ENCODE results near the gene STPG4. TPM values are rescaled to one million over a fixed set of nuclear protein-coding genes. Genes with fewer than 3 reads are reported as not detected.
A peak's percentile ranks its signal among the peaks of the same experiment; 100 is the strongest.

STPG4 gene
- total RNA-seq, 6 donors from 2014 or later, result 0.40 to 1.2 (median 0.48) TPM; not detected in 2

DNA sequence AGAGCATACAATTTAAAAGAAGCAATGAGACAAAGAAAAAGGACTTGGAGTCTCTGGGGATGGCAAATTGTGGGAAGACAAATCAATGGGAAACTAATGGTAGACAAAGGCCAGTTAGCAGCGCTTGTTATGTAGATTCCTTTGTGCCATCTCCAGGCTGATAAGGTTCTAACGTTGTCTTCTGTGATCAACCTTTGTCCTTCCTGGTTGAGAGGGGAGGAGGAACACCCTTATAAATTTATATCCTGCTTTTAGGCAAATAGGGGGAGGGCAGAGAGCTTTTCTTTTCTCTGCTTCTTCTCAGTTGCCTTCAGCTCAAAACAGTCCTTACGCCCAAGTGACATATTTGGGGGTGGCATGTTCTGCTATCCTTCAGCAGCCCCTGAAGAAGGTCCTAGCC is 89.8 kb downstream of the STPG4 start:
- TF ChIP-seq EP300 (IDR thresholded peaks at IDR 0.05) (no peak), POLR2AphosphoS5 (IDR thresholded peaks at IDR 0.05) (no peak), POLR2A (IDR thresholded peaks at IDR 0.05) (no peak), CTCF (IDR thresholded peaks at IDR 0.05) (no peak)
- Histone ChIP-seq H3K27me3 (no peaks in the 10 kb centered on the region), H3K4me3 (no peak overlapping the region), H3K4me1 (peaks cover 49 to 72% (median 54%) of the 10 kb centered on the region in 4 donors), H3K27ac (peak overlapping the region; percentile 49 to 95 (median 63)), H3K9me3 (no peaks in the 10 kb centered on the region), H3K36me3 (peaks cover 0 to 38% (median 7%) of the 10 kb centered on the region in 4 donors)
- ATAC-seq (ENCODE audit: low FRiP score in 2 of 2) (no peak), DNase-seq (no peak)
- 49 to 53% methylated on average over 3 of the region's 3 CpGs for WGBS, 2 donors

- WGBS, 2 donors, result 80 to 88% methylated on average over 4 to 5 of the region's 5 CpGs
- Histone ChIP-seq H3K36me3 (peaks cover 0 to 38% (median 7%) of the 10 kb centered on the region in 4 donors), H3K27ac (peak overlapping the region in 2 of 4 donors; percentile 52 to 72), H3K4me3 (no peak overlapping the region), H3K27me3 (no peaks in the 10 kb centered on the region), H3K9me3 (no peaks in the 10 kb centered on the region), H3K4me1 (peaks cover 40 to 62% (median 44%) of the 10 kb centered on the region in 4 donors)
- ATAC-seq (ENCODE audit: low FRiP score in 2 of 2) (no peak), DNase-seq (no peak)
- TF ChIP-seq EP300 (IDR thresholded peaks at IDR 0.05) (no peak), CTCF (IDR thresholded peaks at IDR 0.05) (no peak), POLR2AphosphoS5 (IDR thresholded peaks at IDR 0.05) (no peak), POLR2A (IDR thresholded peaks at IDR 0.05) (no peak)
These were observed 91.0 kb downstream of the STPG4 start for GRCh38 chr2:47064106-47064505.

- DNase-seq (no peak), ATAC-seq (ENCODE audit: low FRiP score in 2 of 2) (no peak)
- TF ChIP-seq POLR2A (IDR thresholded peaks at IDR 0.05), result no peak
- no peak for TF ChIP-seq POLR2AphosphoS5 (IDR thresholded peaks at IDR 0.05)
- TF ChIP-seq EP300 (IDR thresholded peaks at IDR 0.05), result no peak
- TF ChIP-seq CTCF (IDR thresholded peaks at IDR 0.05), result no peak
- H3K4me3 ChIP-seq, result no peak overlapping the region
- H3K9me3 ChIP-seq, result no peaks in the 10 kb centered on the region
- peak overlapping the region in 3 of 4 donors; percentile 33 to 72 (median 52) for H3K27ac ChIP-seq
- 84 to 87% methylated on average over 4 of the region's 4 CpGs for WGBS, 2 donors
- H3K36me3 ChIP-seq, result peaks cover 0 to 38% (median 7%) of the 10 kb centered on the region in 4 donors
- H3K4me1 ChIP-seq, result peaks cover 39 to 60% (median 43%) of the 10 kb centered on the region in 4 donors
- no peaks in the 10 kb centered on the region for H3K27me3 ChIP-seq
These were observed 91.6 kb downstream of the STPG4 start for GRCh38 chr2:47063538-47063930.

DNA sequence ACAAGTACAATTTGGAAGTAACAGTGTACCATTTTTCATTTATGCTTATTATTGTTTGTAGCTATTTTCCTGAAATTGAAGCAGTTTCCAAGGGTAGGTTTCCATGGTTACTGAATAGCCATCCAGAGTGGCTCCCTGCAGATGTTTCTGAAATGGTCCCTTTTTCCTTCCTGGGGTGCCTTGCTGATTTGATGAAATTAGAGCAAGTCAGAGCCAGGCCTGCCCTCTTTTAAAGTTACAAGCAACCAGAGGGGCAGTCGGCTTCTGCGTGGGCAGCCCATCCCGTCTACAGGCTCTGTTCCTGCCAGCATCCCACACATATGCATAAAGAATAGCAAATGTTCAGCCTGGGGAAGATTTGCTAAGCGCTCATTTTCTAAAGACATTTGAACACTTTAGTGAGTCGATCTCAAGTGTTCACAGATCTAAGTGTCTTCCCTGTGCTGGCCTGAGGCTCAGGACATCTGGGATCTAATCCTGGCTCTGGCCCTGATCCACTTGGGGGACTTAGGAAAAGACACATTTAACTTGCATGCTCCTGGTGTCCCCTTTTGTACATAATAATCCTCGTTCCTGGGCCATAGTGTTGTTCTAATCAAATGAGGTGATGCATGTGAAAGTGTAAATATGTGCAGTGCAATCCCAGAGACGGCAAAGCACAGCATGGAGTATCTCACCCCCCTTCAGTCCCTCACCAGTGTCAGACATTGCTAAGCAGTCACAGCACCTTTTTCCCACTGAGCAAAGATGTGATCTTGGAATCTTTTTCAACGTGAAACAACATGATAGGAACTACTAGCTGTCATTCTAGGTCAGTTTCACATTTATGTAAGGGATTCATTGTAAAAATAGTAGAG is 92.2 kb downstream of the STPG4 start:
- no peak for TF ChIP-seq POLR2AphosphoS5 (IDR thresholded peaks at IDR 0.05)
- TF ChIP-seq CTCF (IDR thresholded peaks at IDR 0.05), result no peak
- no peak for TF ChIP-seq POLR2A (IDR thresholded peaks at IDR 0.05)
- no peak for TF ChIP-seq EP300 (IDR thresholded peaks at IDR 0.05)
- DNase-seq (no peak), ATAC-seq (ENCODE audit: low FRiP score in 2 of 2) (no peak)
- H3K4me3 ChIP-seq, result no peak overlapping the region
- H3K27ac ChIP-seq, result peak overlapping the region in 3 of 4 donors; percentile 33 to 72 (median 52)
- peaks cover 39 to 60% (median 43%) of the 10 kb centered on the region in 4 donors for H3K4me1 ChIP-seq
- no peaks in the 10 kb centered on the region for H3K9me3 ChIP-seq
- peaks cover 0 to 38% (median 7%) of the 10 kb centered on the region in 4 donors for H3K36me3 ChIP-seq
- 66 to 84% methylated on average over 8 of the region's 8 CpGs for WGBS, 2 donors
- no peaks in the 10 kb centered on the region for H3K27me3 ChIP-seq

All from upper lobe of left lung (tissue), 6 donors.